Measurements from ENCODE around the gene HSPB6.

DNA sequence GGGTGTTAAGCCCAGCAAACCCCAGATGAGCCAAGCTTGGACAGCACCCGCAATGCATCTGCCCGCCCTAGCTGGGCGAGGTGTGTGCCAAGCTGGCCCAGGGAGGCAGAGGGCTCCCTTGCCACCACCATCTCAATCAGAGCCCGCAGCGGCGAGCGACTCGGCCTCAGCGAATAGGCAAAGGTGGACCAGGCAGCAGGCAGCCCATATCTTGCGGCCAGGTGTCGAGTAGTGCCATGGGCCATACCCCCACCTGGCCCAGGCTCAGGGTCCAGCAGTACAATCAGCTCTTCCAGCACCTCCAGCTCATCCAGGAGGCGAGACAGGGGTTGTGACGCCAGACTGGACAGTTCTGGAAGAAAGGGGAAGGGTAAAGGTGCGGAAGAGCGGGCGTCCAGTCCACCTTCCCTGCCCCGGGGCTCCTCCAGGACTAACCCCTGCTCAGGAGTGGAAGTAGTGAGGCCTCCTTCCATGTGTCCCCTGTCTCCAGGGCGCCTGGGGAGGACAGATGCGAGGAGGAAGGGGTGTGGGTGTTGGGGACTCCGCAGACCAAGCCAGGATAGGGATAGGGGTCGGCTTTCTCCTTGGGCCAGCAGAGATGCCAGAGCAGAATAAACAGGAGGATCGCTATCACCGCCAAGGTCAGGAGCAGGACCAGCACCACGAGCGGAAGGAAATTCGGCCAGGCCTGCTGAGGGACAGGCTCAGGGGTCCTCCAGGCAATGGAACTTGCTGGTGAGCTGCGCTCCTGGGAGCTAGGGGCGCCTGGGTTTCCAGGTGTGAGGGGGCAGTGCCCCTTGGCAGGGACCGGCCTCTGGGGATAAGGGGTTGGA is 17.3 kb downstream of the HSPB6 start:
- no peak for TF ChIP-seq CTCF (IDR thresholded peaks at IDR 0.05; ENCODE audit: insufficient read depth, low read length, poor library complexity, severe bottlenecking)
- no peak for TF ChIP-seq EZH2phosphoT487 (conservative IDR thresholded peaks at IDR 0.05; ENCODE audit: low read length)

All from SU-DHL-6 (cell line).